ENCODE measurements around the gene IRX6.

GRCh38 chr16:55301385-55302008 is 22.5 kb upstream of the IRX6 start:
- TF ChIP-seq CTCF (IDR thresholded peaks at IDR 0.05) (no peak), POLR2AphosphoS5 (IDR thresholded peaks at IDR 0.05) (no peak), POLR2A (IDR thresholded peaks at IDR 0.05; ENCODE audit: low read depth) (no peak), EP300 (IDR thresholded peaks at IDR 0.05) (no peak)

Measured in esophagus muscularis mucosa (tissue), 4 donors.